H1 (cell line): ENCODE data around the gene DCLK1. TPM values are rescaled to one million over a fixed set of nuclear protein-coding genes. Genes with fewer than 3 reads are reported as not detected.

ENCODE experiments used
- CTCF ChIA-PET: fragments of 300-600 bp; sonication (Branson Sonifier 250); formaldehyde crosslinking; loops from one replicate; lab custom pipeline; 2021; ENCODE audit not compliant: partially characterized antibody; lab: Charles Lee
- POLR2A ChIA-PET: fragments of 300-600 bp; sonication (Branson Sonifier 250); formaldehyde crosslinking; loops from one replicate; lab custom pipeline; 2021; ENCODE audit warnings: inconsistent platforms; ENCODE audit not compliant: partially characterized antibody; lab: Charles Lee
- DNase-seq, 2 experiments: peaks; one replicate each; pipeline versions ENCODE4 v3.0.0 to v3.0.0-alpha.2; 2010 to 2022; ENCODE audit warnings: low spot score in 2 of 2, low read depth in 1 of 2, mixed read lengths in 1 of 2
- FAIRE-seq: peaks from 2 replicates; lab custom pipeline; 2011; peaks lifted over from hg19 to GRCh38; lab: Jason Lieb, UNC
- H2AFZ ChIP-seq: 2 replicates; pipeline ENCODE4 v1.8.1; 2012; ENCODE audit warnings: low read length, inconsistent platforms
- H2AK5ac ChIP-seq: 2 replicates; pipeline ENCODE4 v1.6.1; 2013; ENCODE audit warnings: low read depth, low read length
- H2BK120ac ChIP-seq: replicated peaks from 2 replicates; pipeline ENCODE3; 2013; ENCODE audit warnings: low read depth, low read length, inconsistent platforms
- H2BK12ac ChIP-seq: 2 replicates; pipeline ENCODE4 v1.6.1; 2013; ENCODE audit warnings: low read depth, low read length
- H2BK15ac ChIP-seq: 2 replicates; pipeline ENCODE4 v1.6.1; 2013; ENCODE audit warnings: low read length
- H2BK20ac ChIP-seq: 2 replicates; pipeline ENCODE4 v1.6.1; 2013; ENCODE audit warnings: low read length
- H2BK5ac ChIP-seq: 2 replicates; pipeline ENCODE4 v1.6.1; 2013; ENCODE audit warnings: low read depth, low read length
- H3K14ac ChIP-seq: 2 replicates; pipeline ENCODE4 v1.6.1; 2013; ENCODE audit warnings: inconsistent platforms; ENCODE audit not compliant: insufficient read length
- H3K18ac ChIP-seq: 2 replicates; pipeline ENCODE4 v1.6.1; 2013; ENCODE audit warnings: low read length; ENCODE audit errors: extremely low read depth
- H3K23ac ChIP-seq: 2 replicates; pipeline ENCODE4 v1.6.1; 2013; ENCODE audit warnings: inconsistent platforms; ENCODE audit not compliant: insufficient read length
- H3K23me2 ChIP-seq: 2 replicates; pipeline ENCODE4 v1.6.1; 2013; ENCODE audit warnings: low read depth, low read length
- H3K27ac ChIP-seq: 2 replicates; pipeline ENCODE4 v1.6.1; 2011; ENCODE audit warnings: low read depth, low read length, inconsistent platforms
- H3K27me3 ChIP-seq, 4 experiments: replicated peaks in 1 of 4; 1 replicate in 1 of 4; 2 replicates in 3 of 4; pipeline versions ENCODE4 v1.6.1 to v1.8.1; 2011 to 2013; ENCODE audit warnings: low read length in 3 of 4, mild to moderate bottlenecking in 3 of 4, inconsistent platforms in 2 of 4, mixed read lengths in 2 of 4, moderate library complexity in 1 of 4; ENCODE audit not compliant: control insufficient read depth in 3 of 4, insufficient read depth in 3 of 4; ENCODE audit errors: extremely low read depth in 1 of 4
- H3K36me3 ChIP-seq, 4 experiments: 2 replicates each; pipeline versions ENCODE4 v1.6.1 to v1.8.1; 2011 to 2013; ENCODE audit warnings: mild to moderate bottlenecking in 4 of 4, low read length in 3 of 4, moderate library complexity in 2 of 4, control low read depth in 1 of 4, inconsistent platforms in 1 of 4; ENCODE audit not compliant: insufficient read depth in 4 of 4, control insufficient read depth in 2 of 4
- H3K4ac ChIP-seq: replicated peaks from 2 replicates; pipeline ENCODE3; 2013; ENCODE audit warnings: low read length, low read depth, mixed read lengths, inconsistent platforms; ENCODE audit not compliant: insufficient read length
- H3K4me1 ChIP-seq, 4 experiments: replicated peaks in 1 of 4; 1 replicate in 1 of 4; 2 replicates in 3 of 4; pipeline versions ENCODE4 v1.6.1 to v1.8.1; 2011 to 2013; ENCODE audit warnings: low read length in 3 of 4, inconsistent platforms in 2 of 4, mixed read lengths in 1 of 4; ENCODE audit not compliant: insufficient read depth in 4 of 4, control insufficient read depth in 3 of 4
- H3K4me2 ChIP-seq, 2 experiments: 2 replicates each; pipeline versions ENCODE4 v1.6.1 to v1.8.1; 2011 to 2013; ENCODE audit warnings: low read depth in 2 of 2, low read length in 2 of 2, control low read depth in 1 of 2, inconsistent platforms in 1 of 2, mild to moderate bottlenecking in 1 of 2; ENCODE audit not compliant: insufficient read depth in 1 of 2
- H3K4me3 ChIP-seq, 4 experiments: fragments of 200-600, 300-600 bp in 1 of 4; sonication (generic), shearing (Covaris generic), sonication (Bioruptor Twin) in 1 of 4; 2 replicates each; pipeline versions ENCODE4 v1.5.1 to v1.8.1; 2011 to 2016; ENCODE audit warnings: low read length in 4 of 4, low read depth in 3 of 4, control low read depth in 2 of 4, inconsistent platforms in 2 of 4, mild to moderate bottlenecking in 2 of 4, mixed read lengths in 1 of 4, moderate library complexity in 1 of 4; ENCODE audit not compliant: insufficient read depth in 2 of 4; ENCODE audit errors: extremely low read depth in 1 of 4
- H3K56ac ChIP-seq: replicated peaks from 2 replicates; pipeline ENCODE3; 2013; ENCODE audit warnings: low read depth, mild to moderate bottlenecking, mixed read lengths, low read length, inconsistent platforms; ENCODE audit not compliant: insufficient read length
- H3K79me1 ChIP-seq: 2 replicates; pipeline ENCODE4 v1.6.1; 2013; ENCODE audit warnings: low read depth, low read length, control low read depth
- H3K79me2 ChIP-seq, 2 experiments: 2 replicates each; pipeline versions ENCODE4 v1.6.1 to v1.8.1; 2012 to 2013; ENCODE audit warnings: low read length in 2 of 2, mild to moderate bottlenecking in 2 of 2, inconsistent platforms in 1 of 2; ENCODE audit not compliant: insufficient read depth in 2 of 2, control insufficient read depth in 1 of 2
- H3K9ac ChIP-seq, 4 experiments: replicated peaks in 1 of 4; 1 replicate in 1 of 4; 2 replicates in 3 of 4; pipeline versions ENCODE4 v1.6.1 to v1.8.1; 2011 to 2013; ENCODE audit warnings: low read depth in 3 of 4, low read length in 3 of 4, control low read depth in 2 of 4, mild to moderate bottlenecking in 2 of 4, moderate library complexity in 2 of 4, inconsistent platforms in 1 of 4; ENCODE audit errors: extremely low read depth in 1 of 4
- H3K9me3 ChIP-seq, 2 experiments: 2 replicates each; pipeline versions ENCODE4 v1.6.1 to v1.8.1; 2012 to 2013; ENCODE audit warnings: mild to moderate bottlenecking in 2 of 2, moderate library complexity in 2 of 2, control low read depth in 1 of 2, inconsistent platforms in 1 of 2, low read depth in 1 of 2, low read length in 1 of 2, mixed read lengths in 1 of 2; ENCODE audit not compliant: insufficient read depth in 2 of 2
- H4K20me1 ChIP-seq, 2 experiments: replicated peaks in 1 of 2; 2 replicates each; pipeline versions ENCODE3 to v1.8.1; 2011 to 2013; ENCODE audit warnings: inconsistent platforms in 2 of 2, low read length in 2 of 2, mild to moderate bottlenecking in 1 of 2; ENCODE audit not compliant: insufficient read depth in 2 of 2, control insufficient read depth in 1 of 2
- H4K5ac ChIP-seq: 2 replicates; pipeline ENCODE4 v1.6.1; 2013; ENCODE audit warnings: low read length, low read depth, mixed read lengths, inconsistent platforms; ENCODE audit not compliant: insufficient read length
- H4K8ac ChIP-seq: 2 replicates; pipeline ENCODE4 v1.8.0; 2013; ENCODE audit warnings: mild to moderate bottlenecking, moderate library complexity, low read length, inconsistent platforms; ENCODE audit not compliant: insufficient read depth; ENCODE audit errors: extremely low read depth
- H4K91ac ChIP-seq: replicated peaks from 2 replicates; pipeline ENCODE3; 2013; ENCODE audit warnings: low read length, mixed read lengths, inconsistent platforms; ENCODE audit not compliant: insufficient read length
- BRCA1 ChIP-seq: IDR thresholded peaks from 2 replicates; pipeline ENCODE4 v1.6.1; 2012; ENCODE audit warnings: low read depth, low read length, improper control_type of control experiment
- CBX5 ChIP-seq: fragments of 300-800, 300-1000 bp; sonication (generic); IDR thresholded peaks from 2 replicates; pipeline ENCODE4 v1.7.1; 2016; ENCODE audit warnings: antibody characterized with exemption, low read length, low read depth
- JUND ChIP-seq: IDR thresholded peaks from 2 replicates; pipeline ENCODE4 v1.6.1; 2011; ENCODE audit warnings: mild to moderate bottlenecking, improper control_type of control experiment, low read length
- PHF8 ChIP-seq: fragments of 200-600 bp; sonication (generic); conservative IDR thresholded peaks from 2 replicates; pipeline ENCODE4 v1.7.1; 2012; ENCODE audit warnings: low read depth, mild to moderate bottlenecking, inconsistent platforms, low read length, moderate library complexity
- TCF12 ChIP-seq: IDR thresholded peaks from 2 replicates; pipeline ENCODE4 v1.6.1; 2011; ENCODE audit warnings: low read depth, mild to moderate bottlenecking, low read length
- YY1 ChIP-seq: IDR thresholded peaks from 2 replicates; pipeline ENCODE4 v1.6.1; 2011; ENCODE audit warnings: low read depth, mild to moderate bottlenecking, low read length
- WGBS, 2 experiments: shearing (Covaris generic) in 1 of 2; methylation state at CpG; one replicate each; pipeline versions ENCODE4 v1.1.6 to v1.1.7; 2013 to 2015; ENCODE audit warnings: low lambda C conversion rate in 2 of 2, mixed read lengths in 2 of 2, inconsistent platforms in 1 of 2, low coverage in 1 of 2, missing lambda C conversion rate in 1 of 2; ENCODE audit not compliant: insufficient replicate concordance in 2 of 2, insufficient coverage in 1 of 2, insufficient read length in 1 of 2; ENCODE audit errors: extremely low coverage in 1 of 2, missing lambda C conversion rate in 1 of 2; 5-methylcytosine and 5-hydroxymethylcytosine counted together
- polyA plus RNA-seq, 7 experiments: library from polyadenylated mRNA; depleted of rRNA in 3 of 7; stranded (reverse) in 5 of 7; unstranded in 2 of 7; fragments of >200 nt in 5 of 7; fragments of 200-250 nt in 2 of 7; gene quantifications; 1 replicate in 5 of 7; 2 replicates in 1 of 7; 4 replicates in 1 of 7; pipeline versions ENCODE4 v1.2.1 to v1.2.3, GENCODE V29; 2011 to 2013; ENCODE audit warnings: missing spikeins in 2 of 7, mixed read lengths in 2 of 7
- total RNA-seq: library from RNA; stranded (reverse); fragmentation: NEBNext Ultra II Directional; extraction: Animal tissue kit (Norgen Biotek cat#: 25700); gene quantifications from 2 replicates; pipeline ENCODE4 v1.2.1, GENCODE V29; 2021

DCLK1 gene
- total and polyA plus RNA-seq, 2 of the 8 experiments (the other 6 are each of a cell fraction or from before 2014, with no cell fraction given): 22.8 to 41.0 TPM

GRCh38 chr13:35988648-35989081 lies 142.5 kb downstream of the DCLK1 start:
- Histone ChIP-seq H3K4me2 (peak overlapping the region; percentile 59 to 64), H2AFZ (no peak overlapping the region), H2AK5ac (no peak overlapping the region), H2BK15ac (no peak overlapping the region), H3K79me1 (no peaks in the 10 kb centered on the region), H3K79me2 (no peaks in the 10 kb centered on the region), H3K23me2 (no peaks in the 10 kb centered on the region), H2BK20ac (no peak overlapping the region), H3K27me3 (no peaks in the 10 kb centered on the region), H3K9me3 (no peaks in the 10 kb centered on the region), H3K27ac (peak overlapping the region; percentile 44; the same call in 1 of the 2 replicates), H2BK12ac (no peak overlapping the region), H3K14ac (no peak overlapping the region), H3K56ac (no peak overlapping the region), H3K4me1 (peaks cover 16 to 55% (median 33%) of the 10 kb centered on the region in 4 experiments), H3K36me3 (no peaks in the 10 kb centered on the region), H4K20me1 (no peaks in the 10 kb centered on the region), H4K8ac (no peak overlapping the region), H3K4me3 (peak overlapping the region in 1 of 4 experiments; percentile 39; a peak in 2 of 8 replicates), H3K18ac (no peak overlapping the region; the same call in 1 of the 2 replicates), H3K9ac (no peak overlapping the region), H2BK5ac (peak overlapping the region; percentile 40; the same call in 1 of the 2 replicates), H2BK120ac (no peak overlapping the region), H3K4ac (no peak overlapping the region), H4K91ac (no peak overlapping the region), H3K23ac (no peak overlapping the region), H4K5ac (no peak overlapping the region)
- ChIA-PET POLR2A (interaction anchor here (0.8 to 1.5 kb wide), 2 partner anchors 10 to 102 kb away, joined by 3 read pairs; no protein-coding TSS in a partner anchor), CTCF (interaction anchor here (0.6 to 1.7 kb wide), 7 partner anchors 9 to 274 kb away, joined by 3 to 12 read pairs (median 3); no protein-coding TSS in a partner anchor)
- TF ChIP-seq PHF8 (no peak), CBX5 (no peak), YY1 (0 out of 2 replicates have a peak, but pooled peaks have one; percentile 11), BRCA1 (no peak), JUND (no peak), TCF12 (0 out of 2 replicates have a peak, but pooled peaks have one; percentile 37)
- FAIRE-seq: peak; percentile 45
- DNase-seq: peak in 1 of 2 experiments; percentile 32
- 24% methylated on average over 6 of the region's 6 CpGs; no CpG with 5 or more reads in 1 of the 2 experiments for whole genome bisulfite sequencing, 2 experiments
